Stimulated activated CD8-positive, alpha-beta memory T cell treated with anti-CD3 and anti-CD28 coated beads, Interleukin-15, amount 100 ng/mL, for 4 hours (primary cell): Measurements from ENCODE around the gene PHACTR1.
"Not testable (repeated sequence)": the region's sequence is repeated elsewhere in the genome, so short reads cannot be mapped to it uniquely, and the experiment has no call there.

Source experiments
- DNase-seq, 2 donors: peaks; one replicate each; pipeline ENCODE4 v3.0.0-alpha.2; 2020; ENCODE audit warnings: low read depth in 2 of 2

Gene PHACTR1

DNA sequence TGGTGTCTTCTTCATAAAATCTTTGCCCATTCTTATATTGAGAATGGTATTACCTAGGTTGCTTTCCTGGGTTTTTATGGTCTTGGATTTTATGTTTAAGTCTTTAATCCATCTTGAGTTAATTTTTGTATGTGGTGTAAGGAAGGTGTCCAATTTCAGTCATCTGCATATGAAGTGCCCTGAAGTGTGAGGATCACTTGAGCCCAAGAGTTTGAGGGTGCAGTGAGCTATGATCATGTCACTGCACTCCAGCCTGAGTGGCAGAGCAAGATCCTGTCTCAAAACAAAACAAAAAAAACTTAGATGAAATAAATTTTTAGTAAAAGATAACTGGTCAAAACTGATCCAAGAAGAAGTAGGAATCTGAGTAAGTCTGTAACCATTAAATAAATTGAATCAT is 396.4 kb downstream of the PHACTR1 start:
- no peak for DNase-seq

DNA sequence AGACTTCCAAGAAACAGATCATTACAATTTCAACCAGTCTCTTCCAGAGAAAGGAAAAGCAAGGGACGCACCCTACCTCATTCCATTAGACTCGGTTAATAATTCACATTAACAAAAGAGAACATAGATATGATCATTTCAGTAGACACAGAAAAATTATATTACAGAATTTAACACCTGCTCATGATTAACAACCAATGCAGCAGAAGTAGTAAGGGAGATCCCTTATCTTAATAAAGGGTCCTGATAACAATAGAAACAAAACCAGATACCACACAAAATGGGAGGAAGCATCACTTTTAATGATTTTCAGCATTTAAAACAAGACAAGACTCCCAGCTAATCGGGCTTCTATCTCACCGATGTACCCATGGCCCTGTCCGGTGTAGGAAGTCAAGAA is 396.8 kb downstream of the PHACTR1 start:
- no peak for DNase-seq

DNA sequence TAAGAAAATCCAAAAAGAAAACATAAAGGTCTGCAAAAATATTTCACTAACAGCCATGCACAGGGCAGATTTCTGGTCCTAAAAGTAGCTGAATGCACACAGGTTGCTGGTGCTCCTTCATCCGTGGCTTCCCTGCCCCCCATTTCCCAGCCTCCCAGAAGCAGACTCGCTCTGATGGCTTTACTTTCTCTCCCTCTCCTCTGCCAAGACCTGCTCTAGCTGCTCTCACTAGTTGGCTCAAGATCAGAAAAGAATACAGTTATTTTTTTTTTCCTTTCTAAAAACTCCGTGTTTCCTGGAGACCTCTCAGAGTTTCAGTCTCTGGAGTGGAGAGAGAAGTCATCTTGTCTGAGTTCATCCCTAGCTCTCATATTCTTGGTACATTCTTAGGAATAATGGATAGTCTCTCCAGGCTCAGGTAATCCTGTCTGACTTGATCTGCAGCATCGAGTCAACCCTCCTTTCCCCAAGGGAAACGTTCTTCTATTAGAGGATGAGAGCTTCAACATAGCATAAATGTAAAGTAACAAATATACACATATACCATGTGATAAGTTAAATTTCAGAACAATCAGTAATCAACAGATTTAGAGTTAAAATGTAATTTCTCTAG is 397.5 kb downstream of the PHACTR1 start:
- no peak for DNase-seq

DNA sequence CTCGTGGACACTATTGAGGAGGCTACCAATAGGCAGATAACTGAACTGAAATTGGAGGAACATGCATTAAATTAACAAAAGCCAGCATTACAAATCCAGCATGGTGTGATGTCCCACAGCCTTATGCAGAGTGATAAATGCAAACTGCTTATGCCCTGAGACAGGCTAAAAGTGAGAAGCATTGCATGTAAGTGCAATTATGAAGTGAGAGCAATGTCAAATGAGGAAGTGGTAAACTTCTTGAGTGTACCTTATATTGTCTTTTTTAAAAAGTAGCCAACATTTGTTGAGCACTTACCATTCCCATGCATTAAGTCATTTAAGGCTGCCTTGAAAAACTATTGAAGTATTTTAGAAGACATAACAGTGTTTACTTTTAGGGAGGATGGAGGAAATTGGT is 399.6 kb downstream of the PHACTR1 start:
- no peak for DNase-seq

DNA sequence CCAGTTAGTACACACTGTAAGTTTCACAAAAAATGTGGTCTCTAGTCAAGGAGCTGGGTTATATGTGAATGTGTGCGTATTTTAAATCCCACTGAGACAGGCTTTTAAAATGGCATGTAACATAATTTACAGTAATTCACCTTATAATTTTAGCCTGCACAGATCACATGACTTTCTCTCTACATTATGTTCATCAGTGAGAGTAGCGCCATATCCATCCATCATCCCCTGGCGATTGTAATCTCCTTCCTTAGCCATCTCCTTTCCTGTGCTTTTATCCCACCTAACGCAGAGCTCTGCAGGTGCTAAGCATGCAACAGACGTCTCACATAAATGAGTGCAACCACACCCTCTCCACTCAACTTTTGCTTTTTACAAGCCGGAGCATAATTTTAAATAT is 401.0 kb downstream of the PHACTR1 start:
- no peak for DNase-seq

DNA sequence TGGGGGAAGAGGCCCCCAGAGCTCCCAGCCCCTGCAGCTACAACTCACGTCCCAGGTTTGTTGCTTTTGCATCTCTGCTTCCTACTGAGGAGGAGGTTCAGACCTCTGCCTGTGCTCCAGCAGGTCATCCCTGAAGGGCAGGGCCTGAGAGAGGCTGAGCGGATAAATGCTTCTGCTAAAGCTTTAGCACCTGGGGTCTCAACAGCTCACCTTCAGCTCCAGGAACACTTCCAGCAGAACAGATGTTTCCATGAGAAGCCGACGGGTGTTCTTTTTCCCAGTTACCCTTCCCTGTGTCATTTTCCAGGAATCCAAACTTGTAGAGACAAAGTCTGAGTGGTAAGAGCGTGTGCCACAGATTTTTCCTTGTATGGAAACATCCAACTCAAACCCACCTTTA is 403.0 kb downstream of the PHACTR1 start:
- DNase-seq: no peak

DNA sequence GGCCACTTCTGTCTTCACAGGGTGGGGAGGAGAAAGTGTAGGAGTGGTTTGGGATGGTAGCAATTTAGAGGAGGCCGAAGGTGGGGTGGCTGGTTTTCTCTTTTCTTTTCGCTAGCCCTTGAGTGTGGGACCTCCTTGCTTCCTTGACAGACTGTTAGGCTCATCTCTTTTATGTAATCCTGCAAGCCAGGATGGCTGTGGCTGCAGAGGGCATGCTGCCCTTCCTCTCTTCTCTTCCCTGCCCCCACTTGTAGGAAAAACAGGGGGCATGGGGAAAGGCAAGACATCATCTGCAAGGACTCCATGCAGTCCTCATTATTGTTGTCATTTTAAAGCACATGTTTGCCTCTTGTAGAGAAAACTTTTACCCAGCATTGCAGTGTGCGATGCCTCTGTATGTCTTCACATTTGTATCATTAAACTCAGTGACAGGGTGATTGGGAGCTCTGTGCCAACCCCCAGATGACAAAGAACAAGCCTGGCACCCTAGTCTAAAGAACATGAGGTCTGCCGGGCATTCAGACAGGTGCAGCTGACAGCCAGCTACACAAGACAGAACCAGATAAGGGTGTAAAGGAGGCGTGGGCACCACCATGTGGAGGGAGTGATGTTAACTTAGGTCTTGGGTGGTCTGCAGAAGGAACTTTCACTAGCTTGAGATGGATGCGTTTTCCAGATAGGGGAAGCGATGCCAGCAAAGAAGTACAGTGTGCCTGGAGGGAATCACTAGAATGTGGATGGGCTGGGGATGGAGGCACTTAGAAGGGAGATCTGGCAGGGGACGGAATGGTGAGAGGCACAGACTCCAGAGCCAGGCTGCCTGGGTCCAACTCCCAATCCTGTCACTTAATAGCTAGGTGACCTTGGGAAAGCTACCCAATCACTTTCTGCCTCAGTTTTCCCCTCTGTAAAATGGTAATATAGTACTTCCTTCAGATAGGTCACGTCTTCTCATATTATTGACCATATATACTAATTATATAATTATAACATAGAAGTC is 404.2 kb downstream of the PHACTR1 start:
- DNase-seq: no peak

DNA sequence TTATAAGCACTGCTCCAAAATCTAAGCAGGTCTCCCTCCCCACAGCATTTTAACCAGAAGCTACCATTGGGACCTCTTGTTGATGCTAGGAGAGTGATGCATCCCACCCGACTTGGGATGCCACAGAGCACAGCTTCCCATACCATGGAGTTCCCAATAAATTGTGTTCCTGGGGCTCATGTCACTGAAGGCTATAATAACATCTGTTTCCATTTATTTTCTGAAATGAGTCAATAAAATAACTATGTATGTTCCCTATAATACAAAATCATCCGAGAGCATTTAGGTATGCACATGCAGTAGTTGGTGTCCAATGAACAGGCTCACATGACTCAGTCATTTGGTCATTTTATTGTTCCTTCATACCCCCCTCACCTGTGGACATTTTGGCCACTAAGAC is 407.6 kb downstream of the PHACTR1 start:
- DNase-seq: no peak

DNA sequence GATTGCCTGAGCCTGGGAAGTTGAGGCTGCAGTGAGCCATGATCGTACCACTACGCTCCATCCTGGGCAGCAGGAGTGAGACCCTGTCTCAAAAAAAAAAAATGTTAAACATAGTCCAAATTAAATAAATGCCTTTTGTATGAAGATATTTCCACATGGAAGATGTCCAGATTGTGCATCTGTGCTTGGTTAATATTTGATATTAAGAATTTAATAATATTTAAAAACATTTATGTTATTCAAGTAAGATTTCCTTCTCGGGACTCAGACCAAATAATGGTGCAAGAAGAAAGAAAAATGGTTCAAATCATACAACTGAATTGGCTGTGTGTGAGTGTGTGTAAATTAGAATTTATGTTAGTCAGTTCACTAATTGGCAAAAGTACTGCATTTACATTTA is 409.3 kb downstream of the PHACTR1 start:
- DNase-seq: no peak

DNA sequence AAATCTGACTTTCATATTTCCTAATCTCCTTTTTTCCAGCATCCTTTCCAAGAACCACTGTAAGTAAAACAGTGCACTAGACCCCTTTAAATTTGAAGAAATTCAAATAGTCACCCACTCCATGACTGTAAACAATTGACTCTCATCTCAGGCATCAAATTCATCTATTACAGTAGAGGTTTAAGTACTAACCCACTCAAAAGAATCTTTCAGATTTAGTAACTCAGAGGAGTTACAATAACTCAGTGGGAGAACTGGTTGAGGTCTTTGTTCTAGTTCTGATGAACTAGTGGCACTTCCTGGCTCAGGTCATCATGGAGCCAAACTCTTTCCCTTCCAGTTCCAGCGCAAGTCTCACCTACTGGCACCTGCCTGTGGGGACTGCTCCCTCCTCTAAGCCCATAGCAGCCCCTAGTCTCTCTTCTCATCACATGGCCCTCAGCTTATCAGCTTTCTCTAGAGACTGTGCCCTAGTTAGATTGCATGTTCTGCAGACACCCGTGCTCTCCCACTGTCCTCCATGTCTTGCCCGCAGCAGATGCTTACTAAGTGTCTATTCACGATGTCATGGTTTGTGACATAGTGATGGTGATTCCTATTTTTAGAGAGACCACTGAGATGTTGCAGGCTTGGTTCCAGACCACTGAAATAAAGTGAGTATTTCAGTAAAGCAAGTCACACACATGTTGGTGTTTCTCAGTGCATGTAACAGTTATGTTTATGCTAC is 415.5 kb downstream of the PHACTR1 start:
- no peak for DNase-seq

DNA sequence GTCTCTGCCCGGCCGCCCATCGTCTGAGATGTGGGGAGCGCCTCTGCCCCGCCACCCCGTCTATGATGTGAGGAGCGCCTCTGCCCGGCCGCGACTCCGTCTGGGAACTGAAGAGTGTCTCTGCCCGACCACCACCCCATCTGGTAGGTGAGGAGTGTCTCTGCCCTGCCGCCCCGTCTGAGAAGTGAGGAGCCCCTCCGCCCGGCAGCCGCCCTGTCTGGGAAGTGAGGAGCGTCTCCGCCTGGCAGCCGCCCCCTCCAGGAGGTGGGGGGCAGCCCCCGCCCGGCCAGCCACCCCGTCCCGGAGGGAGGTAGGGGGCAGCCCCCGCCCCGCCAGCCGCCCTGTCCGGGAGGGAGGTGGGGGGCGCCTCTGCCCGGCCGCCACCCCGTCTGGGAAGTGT is 417.3 kb downstream of the PHACTR1 start:
- not testable (repeated sequence) for DNase-seq

DNA sequence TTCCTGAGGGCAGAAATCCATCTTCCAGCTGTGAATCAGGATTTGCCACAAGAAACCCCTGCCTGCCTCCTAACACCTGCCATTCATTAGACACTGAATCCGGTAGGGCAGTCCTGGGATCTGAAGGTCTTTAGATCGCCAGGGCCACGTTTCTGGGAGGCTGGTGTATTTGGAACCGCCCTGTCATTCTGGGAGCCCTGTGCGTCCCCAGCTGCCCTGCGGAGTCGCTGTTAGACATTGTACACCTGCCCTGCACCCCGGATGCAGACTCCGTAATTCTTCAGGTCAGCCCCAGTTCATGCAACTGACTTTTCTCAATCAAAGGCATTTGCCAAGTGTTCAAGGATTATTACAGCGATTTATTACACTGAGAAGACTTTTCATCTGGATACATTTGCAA is 418.6 kb downstream of the PHACTR1 start:
- DNase-seq: no peak

DNA sequence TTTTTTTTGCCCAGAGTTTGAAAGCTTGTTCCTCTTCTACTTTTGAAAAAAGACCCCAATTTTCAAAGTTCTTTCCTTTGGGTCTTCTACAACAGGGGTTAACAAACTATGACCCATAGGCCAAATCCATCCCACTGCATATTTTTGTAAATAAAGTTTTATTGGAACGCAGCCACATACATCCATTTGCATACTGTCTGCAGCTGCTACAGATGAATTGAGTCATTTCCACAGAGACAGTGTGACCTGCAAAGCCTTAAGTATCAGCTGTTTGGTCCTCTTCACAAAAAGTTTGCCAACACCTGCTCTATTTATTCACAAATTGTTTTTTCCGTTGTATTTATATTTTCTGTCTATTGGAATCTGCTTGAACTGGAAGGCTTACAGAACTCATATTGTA is 422.6 kb downstream of the PHACTR1 start:
- DNase-seq: no peak

DNA sequence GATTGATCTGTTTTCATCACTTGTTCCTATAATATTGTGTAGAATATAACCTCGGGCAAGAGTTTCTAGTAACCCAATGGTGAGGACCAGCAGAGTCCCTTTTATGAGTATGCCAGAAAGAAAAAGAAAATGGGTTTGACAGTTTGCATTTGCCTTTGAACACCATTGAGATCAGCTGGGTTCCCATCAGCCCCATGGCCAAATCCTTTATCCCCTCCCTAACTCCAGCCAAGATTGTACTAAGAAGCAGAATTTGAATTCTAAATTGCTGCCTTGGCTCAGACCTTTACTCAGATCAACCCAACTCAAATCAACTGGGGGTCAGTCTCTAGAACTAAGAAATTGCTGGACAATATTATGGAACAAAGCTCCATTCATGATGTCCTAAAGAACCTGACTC is 424.4 kb downstream of the PHACTR1 start:
- DNase-seq: no peak

DNA sequence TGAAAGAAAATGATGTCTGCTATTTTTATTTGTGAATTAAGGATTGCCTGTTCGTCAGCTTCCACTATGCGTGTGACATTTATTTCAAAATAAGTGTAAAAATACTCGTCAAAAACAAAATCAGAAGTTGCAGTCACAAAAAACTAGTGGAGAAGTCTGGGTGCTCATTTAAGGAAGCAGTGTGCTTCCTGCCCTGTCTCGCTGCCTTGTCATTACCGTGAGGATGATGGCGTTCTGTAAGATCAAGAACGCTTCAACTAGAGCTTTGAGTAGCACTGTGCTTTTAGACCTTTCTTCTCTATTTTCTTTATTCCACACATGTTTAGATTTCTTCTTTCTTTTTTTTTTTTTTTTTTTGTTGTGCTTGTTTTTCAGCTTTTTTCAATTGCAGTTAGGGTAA is 424.8 kb downstream of the PHACTR1 start:
- DNase-seq: no peak

DNA sequence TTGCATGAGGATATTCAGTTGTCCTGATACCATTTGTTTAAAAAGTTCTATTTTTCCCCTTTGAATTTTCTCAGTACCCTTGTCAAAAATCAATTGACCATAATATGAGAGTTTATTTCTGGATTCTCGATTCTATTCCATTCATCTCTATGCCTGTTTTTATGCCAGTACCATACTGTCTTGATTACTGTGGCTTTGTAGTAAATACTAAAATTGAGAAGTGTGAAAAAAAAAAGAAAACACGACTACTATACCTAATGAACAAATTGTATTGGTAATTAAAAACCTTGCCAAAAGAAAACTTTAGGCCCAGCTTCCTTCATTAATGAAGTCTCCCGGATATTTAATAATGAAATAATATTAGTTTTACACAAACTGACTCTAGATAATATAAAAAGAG is 426.0 kb downstream of the PHACTR1 start:
- no peak for DNase-seq

DNA sequence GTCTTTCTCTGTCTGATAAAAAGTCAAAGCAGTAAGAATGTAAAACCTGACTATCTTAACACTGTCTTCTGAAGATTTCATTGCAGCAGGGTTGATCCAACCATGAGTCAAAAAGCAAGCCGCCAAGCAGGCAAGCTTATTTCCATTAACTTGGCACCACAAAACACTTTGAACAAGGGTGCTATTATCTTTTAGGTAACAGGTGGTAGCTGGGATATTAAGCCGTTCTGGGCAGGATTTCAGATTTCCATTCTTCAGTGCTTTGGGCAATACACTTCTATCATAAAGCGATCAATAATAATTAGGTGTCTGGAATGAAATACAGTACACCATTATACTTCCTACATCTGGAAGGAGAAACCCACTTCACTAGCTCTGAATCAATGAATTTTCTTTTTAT is 429.9 kb downstream of the PHACTR1 start:
- no peak for DNase-seq

DNA sequence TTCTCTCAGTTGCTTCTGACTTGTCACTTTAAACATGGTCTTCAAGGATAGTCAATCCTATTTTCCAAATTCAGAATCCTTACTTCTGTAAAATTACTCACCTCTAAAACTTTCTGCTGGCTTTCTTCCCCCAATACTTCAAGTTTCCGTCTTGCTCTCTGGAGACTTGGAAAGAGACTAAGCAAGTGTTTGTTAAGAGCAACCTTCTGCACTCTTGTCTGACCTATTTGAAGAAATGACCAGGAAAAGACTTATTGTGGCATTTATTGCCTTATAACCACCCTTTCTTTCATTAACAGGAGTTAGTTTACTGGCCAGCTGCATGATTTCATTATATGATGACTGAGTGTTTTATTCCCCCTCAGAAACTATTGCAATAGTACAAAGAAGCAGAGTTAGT is 430.8 kb downstream of the PHACTR1 start:
- no peak for DNase-seq

DNA sequence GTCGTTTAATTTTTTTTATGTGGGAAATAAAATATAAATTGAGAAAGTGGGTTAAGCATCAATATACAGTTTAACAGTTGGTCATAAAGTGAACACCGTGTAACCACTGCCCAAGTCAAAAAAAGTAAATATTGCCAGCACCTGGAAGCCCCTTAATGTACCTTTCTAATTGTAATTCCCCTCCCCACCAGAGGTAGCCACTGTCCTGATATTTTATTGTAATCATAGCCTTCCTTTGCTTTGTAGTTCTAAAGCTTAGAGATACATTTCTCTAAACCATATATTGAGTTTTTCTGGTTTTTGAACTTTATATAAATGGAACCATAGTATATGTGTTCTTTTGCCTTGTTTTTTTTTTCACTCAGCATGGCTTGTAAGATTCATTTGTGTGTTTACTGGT is 431.2 kb downstream of the PHACTR1 start:
- no peak for DNase-seq

DNA sequence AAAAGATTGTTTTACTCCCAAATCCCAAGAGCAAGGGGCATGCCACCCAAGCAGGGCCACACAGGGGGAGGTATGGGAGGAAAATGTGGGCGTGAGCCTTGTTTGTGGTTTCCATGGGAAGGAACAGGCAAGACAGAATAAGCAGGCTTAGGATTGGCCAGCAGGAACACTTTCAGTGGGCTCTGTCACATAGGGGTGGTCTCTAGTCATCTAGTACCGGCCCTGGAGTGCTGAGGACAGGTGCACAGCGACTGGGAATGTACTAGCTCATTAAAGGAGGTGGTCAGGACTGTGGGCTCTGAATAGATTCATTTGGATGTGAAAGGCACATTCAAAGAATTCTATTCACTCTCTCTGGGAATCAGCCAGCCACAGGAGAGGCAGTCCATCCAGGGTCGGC is 436.2 kb downstream of the PHACTR1 start:
- no peak for DNase-seq

DNA sequence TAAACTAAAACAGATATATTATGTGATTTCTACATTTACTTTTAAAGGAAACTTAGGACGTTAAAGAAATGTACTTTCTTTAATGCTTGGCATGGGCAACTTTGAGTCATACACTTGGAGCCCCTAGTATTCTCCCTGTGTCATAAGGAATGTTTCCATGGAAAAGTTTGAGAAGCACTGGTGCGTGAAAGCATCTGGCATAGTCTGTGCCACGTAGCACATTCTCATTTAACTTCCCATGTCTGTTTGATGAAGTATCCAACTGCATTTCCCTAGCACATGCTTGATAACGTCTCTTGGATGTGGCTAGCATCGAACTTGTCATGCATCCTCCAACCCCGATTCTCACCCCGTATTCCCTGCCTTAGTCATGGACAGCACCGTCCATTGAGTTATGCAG is 439.8 kb downstream of the PHACTR1 start:
- no peak for DNase-seq

DNA sequence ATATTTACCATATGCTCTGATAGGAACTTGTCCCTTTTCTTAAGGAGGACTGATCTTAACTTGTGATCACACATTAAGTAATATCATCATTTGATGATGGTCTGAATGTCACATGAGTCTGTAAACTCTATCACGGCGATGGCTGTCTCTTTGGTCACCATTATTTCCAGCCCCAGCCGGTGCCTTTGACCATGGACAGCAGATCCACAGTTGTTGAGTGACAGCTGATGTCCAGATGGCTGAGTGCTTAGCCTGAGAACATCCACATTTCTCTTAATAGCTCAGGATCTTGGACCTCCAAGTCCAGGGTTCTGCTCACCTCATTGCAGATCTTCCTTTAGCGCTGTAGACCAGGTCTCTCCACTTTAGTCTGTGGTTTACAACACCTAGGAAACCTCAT is 440.7 kb downstream of the PHACTR1 start:
- DNase-seq: no peak

DNA sequence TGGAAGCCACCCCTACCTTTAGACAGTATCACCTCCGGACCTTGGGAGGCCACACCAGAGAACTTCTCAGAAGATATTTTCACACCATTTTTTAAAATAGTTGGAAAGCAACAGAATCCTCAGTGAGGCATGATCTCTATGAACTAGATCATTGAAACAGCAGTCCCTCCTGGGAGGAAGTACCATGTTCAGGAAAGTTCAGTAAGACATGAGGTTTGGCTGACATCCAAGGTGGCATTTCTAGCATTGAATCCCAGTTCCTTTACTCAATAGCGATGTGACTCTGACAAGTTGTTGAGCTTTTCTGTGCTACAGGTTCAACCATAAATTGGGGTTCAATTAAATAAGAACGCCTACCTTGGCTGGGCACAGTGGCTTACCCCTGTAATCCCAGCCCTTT is 442.7 kb downstream of the PHACTR1 start:
- DNase-seq: no peak
